Body of pancreas (tissue), 4 donors: ENCODE measurements around the gene KRT86.

ENCODE experiments used
- POLR2A ChIP-seq, 3 donors: fragments of 450-650 bp; IDR thresholded peaks; one replicate each; pipeline ENCODE4 v1.6.1; 2016; ENCODE audit warnings: antibody characterized with exemption in 3 of 3, mild to moderate bottlenecking in 2 of 3
- TF ChIP-seq, protein P1 (sequence below), 7 experiments: fragments of 450-650 bp in 4 of 7; fragments of 200-600 bp in 3 of 7; sonication (generic) in 3 of 7; IDR thresholded peaks; one replicate each; pipeline ENCODE4 v1.5.1; 2016 to 2019; ENCODE audit warnings: antibody characterized with exemption in 7 of 7

DNA sequence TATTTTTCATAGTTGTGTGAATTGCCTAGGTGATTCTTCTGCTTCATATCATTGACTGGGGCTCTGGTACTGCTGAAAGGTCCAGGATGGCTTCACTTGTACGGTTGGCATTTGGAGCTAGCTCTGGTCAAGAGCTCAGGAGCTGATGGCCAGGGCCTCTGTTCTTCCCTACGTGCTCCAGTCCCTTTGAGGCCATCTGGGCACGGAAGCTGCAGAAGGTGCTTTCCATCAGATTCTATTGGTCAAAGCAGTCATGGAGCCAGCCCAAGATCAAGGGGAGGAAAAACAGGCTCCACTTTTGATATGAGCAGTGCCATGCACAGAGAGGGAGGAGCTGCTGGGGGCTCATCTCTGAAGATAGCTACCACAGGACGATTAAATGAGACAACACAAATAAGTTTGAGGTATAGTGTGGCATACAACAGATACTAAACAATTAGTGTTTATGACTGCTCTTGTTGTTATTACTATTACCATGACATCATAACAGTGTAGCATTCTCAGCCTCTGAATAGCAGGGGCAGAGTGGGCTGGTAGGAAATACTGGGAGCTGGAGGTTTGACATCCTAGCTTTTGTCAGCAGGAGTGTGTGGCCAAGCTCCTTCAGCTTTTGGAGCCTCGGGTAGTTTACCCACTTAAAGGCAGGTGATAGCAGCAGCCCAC lies 36.3 kb downstream of the KRT86 start:
- TF ChIP-seq POLR2A (IDR thresholded peaks at IDR 0.05), result no peak
- TF ChIP-seq, protein P1, sequence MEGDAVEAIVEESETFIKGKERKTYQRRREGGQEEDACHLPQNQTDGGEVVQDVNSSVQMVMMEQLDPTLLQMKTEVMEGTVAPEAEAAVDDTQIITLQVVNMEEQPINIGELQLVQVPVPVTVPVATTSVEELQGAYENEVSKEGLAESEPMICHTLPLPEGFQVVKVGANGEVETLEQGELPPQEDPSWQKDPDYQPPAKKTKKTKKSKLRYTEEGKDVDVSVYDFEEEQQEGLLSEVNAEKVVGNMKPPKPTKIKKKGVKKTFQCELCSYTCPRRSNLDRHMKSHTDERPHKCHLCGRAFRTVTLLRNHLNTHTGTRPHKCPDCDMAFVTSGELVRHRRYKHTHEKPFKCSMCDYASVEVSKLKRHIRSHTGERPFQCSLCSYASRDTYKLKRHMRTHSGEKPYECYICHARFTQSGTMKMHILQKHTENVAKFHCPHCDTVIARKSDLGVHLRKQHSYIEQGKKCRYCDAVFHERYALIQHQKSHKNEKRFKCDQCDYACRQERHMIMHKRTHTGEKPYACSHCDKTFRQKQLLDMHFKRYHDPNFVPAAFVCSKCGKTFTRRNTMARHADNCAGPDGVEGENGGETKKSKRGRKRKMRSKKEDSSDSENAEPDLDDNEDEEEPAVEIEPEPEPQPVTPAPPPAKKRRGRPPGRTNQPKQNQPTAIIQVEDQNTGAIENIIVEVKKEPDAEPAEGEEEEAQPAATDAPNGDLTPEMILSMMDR (IDR thresholded peaks at IDR 0.05), result no peak
